ENCODE measurements around the gene RYR2.
A peak's percentile ranks its signal among the peaks of the same experiment; 100 is the strongest.

The RYR2 gene

DNA sequence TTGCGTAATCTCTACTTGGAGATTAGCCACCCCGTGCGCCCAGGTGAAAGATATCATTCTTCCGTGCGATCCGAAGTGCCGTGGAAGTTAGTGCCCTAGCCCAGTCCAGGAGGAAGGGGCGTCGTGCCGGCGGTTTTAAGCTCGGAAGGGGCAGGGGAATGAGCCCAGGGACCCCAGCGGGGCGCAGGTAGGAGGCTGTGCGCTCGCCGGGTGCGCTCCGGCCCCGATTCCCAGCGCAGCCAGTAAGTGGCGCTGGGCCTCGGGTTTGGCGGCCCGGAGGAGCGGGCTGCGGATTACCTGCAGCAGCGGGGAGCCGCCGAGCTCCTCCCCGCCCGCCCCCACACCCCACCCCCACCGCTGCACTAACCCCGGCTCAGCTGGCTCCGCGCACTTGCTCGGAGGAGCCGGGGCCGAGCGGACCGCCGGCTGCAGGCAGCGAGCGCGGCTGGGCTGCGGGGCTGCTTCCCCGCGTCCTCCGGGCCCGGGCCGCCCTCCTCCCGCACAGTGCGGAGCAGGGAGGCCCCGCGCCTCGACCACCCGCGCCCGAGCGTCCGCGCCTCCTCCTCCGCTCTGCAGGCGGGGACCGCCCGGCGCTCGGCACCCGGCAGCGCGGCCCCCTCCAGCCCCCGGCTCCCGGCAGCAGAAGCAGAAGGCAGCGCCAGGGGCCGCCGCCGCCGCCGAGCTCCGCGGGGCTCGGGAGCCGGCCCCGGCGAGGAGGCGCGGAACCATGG, at the start of gene RYR2:
Gene RYR2 (plus strand): TSS at position 390 of the 731 bp plus-strand sequence. CDS start 338 bp downstream, at position 728.
- no peak for DNase-seq

GRCh38 chr1:236992449-236992848, 49.5 kb upstream of the RYR2 start:
- DNase-seq = no peak

DNA sequence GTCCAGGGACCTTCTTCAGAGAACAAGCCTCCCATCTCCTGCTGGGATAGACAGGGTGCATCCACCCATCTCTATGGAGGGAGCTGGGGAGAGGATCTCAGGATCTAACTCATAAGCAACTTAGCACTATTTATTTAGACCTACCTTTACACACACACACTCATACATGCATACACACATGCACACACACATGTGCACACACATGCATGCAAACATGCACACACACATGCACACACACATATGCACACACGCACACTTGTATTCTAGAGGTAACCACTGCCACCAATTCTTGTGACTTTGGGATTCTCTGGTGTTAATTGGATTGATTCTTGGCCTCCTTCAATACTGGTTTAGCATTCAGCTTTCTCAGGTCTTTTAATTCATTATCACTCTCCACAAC, 47.5 kb upstream of the RYR2 start:
- no peak for DNase-seq

GRCh38 chr1:236997361-236997760, 44.6 kb upstream of the RYR2 start:
- no peak for DNase-seq

DNA sequence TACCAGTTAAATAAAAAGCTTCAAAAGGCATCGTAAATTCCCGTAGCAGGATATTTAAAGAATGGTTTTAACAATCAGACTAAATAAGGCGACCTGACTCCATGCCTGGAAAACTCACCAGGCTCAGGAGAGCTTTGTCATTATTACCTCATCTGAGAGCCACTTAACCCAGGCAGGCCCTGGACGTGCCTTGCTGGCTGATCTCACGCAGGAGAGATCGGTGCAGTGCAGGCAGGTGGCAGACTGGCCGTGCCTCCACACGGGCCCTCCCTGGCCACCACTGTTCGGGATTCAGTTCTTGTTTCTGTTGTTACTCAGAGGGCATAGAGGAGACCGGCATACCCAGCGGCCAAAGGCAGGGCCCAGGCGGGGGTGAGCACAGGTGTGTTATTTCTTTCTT, 44.1 kb upstream of the RYR2 start:
- DNase-seq = peak; percentile 19

DNA sequence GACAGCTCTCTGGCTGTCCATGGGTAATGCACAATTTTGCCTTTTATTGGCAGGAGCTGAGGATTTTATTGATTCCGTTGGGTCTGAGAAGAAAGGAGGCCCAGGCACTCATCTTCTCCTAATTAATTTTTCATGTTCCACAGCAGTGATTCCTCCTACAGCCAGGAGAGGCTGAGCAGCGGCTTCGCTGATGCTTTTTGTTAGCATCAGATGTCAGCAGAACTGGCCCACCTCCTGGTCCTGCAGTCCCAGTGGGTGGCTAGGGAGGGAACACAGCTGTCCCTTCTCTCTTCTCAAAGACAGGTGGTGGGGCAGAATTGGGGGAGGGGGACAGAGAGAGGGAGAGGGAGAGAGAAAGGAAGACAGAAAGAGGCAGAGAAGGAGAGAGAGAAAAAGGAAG, 43.4 kb upstream of the RYR2 start:
- no peak for DNase-seq

DNA sequence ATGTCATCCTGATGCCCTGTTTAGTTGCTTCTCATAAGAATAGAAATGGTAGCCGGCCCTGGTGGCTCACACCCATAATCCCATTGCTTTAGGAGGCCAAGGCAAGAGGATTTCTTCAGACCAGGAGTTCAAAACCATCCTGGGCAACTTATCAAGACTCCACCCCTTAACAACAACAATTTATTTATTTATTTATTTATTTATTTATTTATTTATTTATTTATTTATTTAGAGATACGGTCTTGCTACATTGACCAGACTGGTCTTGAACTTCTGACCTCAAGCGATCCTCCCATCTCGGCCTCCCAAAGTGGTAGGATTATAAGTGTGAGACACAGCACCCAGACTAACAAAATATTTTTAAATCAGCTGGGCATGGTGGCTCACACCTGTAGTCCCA, 41.8 kb upstream of the RYR2 start:
- no peak for DNase-seq

GRCh38 chr1:237003516-237003915, 38.5 kb upstream of the RYR2 start:
- DNase-seq = no peak

GRCh38 chr1:237004116-237004515, 37.9 kb upstream of the RYR2 start, which contains the start of gene MT1HL1:
Gene MT1HL1, minus strand, starts transcription at chr1:237004441. Its CDS starts 69 bp downstream, at chr1:237004372.
- no peak for DNase-seq

DNA sequence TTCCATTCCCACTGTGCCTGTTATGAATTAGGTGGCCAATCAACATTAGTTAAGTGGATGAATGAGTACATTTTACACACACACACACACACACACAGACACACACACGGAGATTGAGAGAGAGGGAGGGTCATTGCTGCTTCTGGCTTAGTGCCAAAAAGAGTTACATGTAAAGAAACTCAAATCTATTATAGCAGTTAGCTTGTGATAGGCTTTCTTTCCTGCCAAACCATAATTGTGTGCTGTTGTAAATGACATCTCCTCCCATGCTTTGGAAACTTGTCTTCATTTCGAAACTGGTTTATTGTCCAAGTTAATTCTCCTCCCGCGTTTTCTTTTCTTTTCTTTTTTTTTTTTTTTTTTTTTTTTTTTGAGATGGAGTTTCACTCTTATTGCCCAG, 36.3 kb upstream of the RYR2 start:
- no peak for DNase-seq

GRCh38 chr1:237007147-237007881, 34.7 kb upstream of the RYR2 start:
- DNase-seq = no peak

GRCh38 chr1:237009611-237010010, 32.4 kb upstream of the RYR2 start:
- DNase-seq = no peak

- DNase-seq = no peak
Observed at GRCh38 chr1:237011432-237011831, 30.6 kb upstream of the RYR2 start.

- no peak for DNase-seq
Observed at GRCh38 chr1:237012361-237012760, 29.6 kb upstream of the RYR2 start.

DNA sequence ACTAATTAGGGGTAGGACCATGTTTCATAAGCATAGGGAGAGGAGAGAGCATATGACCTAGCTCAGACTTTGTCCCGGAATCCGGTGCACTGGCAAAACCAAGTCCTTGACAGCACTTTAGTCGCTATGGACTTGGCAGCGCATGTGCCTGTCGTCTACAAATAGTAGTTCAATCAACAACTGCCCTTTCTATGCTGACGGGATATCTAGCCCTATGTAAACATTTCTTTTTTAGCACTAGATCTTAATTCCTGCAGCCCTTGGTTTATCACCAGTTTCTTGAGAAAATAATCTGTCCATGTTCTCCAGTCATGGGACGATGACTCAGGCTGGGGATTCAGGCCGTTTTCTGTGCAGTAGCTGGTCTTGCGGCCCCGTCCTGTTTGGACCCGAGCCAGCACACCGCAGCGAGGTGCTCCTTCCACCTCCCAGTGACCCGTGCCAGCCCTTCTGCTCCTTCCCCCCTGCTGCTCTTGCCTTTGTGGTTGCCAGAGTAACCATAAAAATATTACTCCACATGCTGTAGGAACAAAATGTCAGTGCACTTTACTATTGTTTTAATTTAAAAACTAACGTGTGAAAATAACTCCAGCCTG, 29.1 kb upstream of the RYR2 start:
- no peak for DNase-seq

DNA sequence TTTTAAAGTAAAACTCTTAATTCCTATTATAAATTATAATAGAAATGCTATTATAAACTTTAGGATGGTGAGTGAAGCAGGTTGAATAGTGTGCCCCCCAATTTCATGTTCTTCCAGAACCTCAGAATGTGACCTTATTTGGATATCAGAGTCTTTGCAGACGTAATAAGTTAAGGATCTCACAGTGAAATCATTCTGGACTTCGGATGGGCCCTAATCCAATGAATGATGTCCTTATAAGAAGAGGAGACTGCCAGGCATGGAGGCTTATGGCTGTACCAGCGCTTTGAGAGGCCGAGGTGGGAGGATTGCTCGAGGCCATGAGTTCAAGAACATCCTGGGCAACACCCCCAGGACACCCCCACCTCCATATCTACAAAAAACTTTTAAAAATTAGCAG, 28.4 kb upstream of the RYR2 start:
- no peak for DNase-seq

DNA sequence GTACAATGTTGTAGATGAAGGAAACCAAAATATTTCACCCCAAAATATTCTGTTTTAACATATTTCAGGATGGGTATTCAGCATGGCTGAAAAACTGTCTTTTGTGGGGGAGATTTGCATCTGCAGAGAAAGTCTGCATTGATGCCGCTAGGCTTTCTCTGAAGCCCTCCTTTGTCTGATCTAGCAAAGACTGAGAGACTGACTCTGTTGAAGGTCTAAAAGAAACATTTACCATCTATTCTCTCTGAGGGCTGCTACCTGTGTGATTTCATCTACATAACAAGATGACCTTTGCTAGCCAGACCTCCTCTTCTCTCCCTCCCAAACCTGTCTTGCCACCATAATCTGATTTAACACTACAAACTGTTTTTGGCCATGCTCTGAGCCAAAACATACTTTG, 25.4 kb upstream of the RYR2 start:
- no peak for DNase-seq

GRCh38 chr1:237018896-237019295, 23.1 kb upstream of the RYR2 start:
- no peak for DNase-seq

DNA sequence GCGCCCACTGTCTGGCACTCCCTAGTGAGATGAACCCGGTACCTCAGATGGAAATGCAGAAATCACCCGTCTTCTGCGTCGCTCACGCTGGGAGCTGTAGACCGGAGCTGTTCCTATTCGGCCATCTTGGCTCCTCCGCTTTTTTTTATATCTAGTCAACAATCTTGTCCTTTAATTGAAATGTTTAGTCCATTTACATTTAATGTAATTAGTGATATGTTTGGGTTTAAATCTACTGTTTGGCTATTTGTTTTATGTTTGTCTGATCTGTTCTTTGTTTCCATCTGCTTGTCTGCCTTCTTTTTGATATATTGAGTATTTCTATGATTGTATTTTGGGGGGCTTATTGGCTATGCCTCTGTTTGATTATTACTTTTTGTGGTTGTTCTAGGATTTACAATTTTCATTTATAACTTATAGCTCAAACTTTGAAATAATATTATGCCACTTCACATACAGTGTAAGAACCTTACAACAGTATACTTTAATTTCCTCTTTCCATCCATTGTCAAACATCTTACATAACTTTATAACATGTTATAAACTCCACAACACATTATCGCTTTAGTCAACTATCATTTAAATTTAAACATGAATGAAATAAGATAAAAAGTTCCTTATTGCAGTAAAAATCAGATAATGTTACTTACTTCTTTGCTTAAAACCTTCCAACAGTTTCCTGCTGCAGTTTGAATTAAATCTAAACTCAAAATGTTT, 16.5 kb upstream of the RYR2 start:
- no peak for DNase-seq

DNA sequence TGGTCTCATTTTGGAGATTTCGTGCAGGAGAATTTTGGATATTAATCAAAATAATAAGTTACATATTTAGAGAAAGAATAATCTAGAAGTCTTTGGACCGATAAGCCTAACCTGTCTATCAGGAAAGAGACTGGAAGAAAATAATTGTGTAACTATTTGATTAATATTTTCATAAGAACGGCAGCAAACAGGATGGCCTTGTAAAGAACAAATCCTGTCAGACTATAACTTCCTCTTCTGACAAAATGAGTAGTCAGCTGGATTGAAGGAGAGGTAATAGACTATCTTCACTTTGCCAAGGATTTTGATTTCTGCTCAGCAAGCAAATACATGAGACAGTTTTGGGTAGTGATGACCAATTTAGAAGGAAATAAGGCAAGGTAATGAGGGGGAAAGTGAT, 12.7 kb upstream of the RYR2 start:
- DNase-seq = no peak

- DNase-seq = no peak
Observed at GRCh38 chr1:237029850-237030535, 12.0 kb upstream of the RYR2 start.

DNA sequence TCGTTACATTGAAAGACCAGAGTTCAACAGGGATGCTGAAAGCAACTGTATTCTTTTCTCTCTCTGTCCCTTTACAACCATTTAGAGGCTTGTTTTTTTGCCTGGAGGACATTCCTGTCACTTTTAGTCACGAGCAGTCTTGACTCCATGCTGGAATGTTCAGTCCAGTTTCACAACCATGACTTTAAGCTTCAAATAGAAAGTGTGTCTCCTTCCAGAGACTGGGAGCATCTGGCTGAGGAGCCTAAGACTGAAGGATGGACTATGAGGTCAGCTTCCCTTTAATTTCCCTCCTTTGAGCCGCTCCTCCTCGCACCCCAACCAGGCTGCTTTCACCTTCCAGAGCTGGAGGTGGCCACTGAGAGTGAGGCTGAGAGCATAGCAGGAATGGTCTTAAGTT, 10.5 kb upstream of the RYR2 start:
- no peak for DNase-seq

- DNase-seq = no peak
Observed at GRCh38 chr1:237032029-237032428, 10.0 kb upstream of the RYR2 start.
